Hematopoietic multipotent progenitor cell (in vitro differentiated cells): Measurements from ENCODE around the gene RFX7. TPM values are rescaled to one million over a fixed set of nuclear protein-coding genes. Genes with fewer than 3 reads are reported as not detected.
A peak's percentile ranks its signal among the peaks of the same experiment; 100 is the strongest.
"Not testable (repeated sequence)": the region's sequence is repeated elsewhere in the genome, so short reads cannot be mapped to it uniquely, and the experiment has no call there.

ENCODE experiments used
- DNase-seq, 3 donors: peaks; one replicate each; pipeline ENCODE4 v3.0.0-alpha.2; 2011 to 2015; ENCODE audit warnings: low read depth in 2 of 3, low spot score in 2 of 3
- total RNA-seq: library from RNA; depleted of rRNA; stranded (reverse); fragments of >200 nt; gene quantifications from one replicate; pipeline ENCODE4 v1.2.3, GENCODE V29; 2012

The RFX7 gene
- total RNA-seq, result 24.0 TPM

DNA sequence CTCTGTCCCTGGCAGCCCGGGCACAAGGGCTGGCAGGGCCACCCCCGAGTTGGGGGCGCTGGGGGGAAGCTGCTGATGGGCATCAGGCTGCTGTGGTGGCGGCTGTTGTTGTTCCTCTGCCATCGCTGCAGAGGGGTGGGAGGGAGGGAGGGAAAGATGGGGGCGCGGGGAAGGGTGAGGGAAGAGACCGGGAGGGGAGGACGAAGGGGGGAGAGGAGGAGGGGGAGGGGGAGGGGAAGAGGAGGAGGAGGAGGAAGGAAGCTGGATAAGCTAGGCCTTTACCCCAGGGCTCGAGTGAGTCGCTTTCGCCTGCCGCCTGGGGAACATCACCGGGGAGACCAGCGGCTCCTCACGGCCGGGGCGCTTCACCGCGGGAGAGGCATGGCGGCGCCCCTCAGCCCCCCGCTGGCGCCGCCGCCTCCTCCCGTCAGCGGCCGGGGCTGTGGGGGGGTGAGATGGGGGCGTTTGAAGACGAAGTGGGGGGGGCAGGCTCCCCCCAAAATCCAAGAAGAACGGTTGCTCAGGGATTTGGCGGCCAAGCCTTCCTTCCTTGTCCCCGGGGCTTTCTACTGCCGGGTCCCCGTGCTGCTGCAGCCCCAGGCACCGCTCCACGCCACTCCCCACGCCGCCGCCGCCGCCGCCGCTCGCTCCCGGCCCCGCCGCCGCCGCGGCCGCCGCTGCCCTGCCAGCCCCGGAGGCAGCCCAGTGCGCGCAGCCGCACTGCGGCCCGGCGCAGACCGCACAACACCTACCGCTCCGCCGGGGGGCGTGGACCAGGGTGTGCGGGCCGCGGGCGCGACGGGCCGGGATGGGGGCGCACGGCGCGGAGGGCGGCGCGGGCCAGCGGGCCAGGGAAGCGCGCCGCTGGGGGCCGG lies at the start of gene RFX7:
TSS of gene RFX7 (minus strand) at position 717 of the 875 bp plus-strand sequence. CDS start at position 123, 594 bp downstream.
- peak; percentile 55 to 86 (median 83) for DNase-seq

DNA sequence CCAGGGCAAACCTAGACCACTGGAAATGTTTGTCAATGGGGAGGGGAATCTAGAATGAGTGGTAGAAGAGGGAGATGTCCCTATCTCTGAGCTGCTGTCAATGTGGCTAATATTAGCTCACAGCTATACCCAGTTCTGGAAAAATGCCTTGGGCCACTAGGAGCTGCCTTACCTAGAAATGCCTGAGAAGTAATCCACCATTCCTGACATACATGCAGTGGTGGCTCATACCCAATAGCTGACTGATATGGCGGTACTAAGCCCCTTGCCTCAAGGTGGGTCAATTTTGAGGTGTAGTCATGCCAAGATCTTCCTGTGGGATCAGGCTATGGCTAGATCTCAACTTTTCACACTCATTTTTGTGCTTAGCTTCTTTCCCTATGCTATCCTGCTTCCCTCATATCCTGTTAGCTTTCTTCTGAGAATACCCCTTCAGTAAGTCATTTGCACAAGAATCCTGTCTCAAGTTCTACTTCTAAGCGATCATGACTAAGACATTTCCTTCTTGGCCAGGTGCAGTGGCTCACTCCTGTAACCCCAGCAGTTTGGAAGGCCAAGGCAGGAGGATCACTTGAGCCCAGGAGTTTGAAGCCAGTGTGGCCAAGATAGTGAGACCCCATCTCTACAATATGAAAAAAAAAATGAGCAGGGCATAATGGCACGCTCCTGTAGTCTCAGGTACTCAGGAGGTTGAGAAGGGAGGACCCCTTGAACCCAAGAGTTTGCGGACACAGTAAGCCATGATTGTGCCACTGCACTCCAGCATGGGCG lies 49.1 kb upstream of the RFX7 start:
- no peak for DNase-seq

DNA sequence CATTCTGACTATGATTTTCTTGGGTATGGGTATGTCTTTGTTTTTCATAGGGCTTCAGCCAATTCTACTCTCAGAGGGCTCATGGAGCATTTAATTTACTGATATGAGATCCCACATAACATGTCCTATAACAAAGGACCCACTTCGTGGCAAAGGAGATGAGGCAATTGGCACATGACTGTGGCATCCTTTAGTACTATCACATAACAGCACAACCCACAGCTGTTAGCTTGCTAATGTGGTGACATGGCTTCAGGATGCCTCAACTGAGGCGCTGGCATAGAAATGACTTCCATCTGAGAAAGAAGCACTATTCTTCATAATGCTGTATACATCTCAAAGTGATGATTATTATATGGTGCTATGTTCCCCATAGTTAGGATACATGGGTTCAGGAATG lies 48.1 kb upstream of the RFX7 start:
- no peak for DNase-seq

DNA sequence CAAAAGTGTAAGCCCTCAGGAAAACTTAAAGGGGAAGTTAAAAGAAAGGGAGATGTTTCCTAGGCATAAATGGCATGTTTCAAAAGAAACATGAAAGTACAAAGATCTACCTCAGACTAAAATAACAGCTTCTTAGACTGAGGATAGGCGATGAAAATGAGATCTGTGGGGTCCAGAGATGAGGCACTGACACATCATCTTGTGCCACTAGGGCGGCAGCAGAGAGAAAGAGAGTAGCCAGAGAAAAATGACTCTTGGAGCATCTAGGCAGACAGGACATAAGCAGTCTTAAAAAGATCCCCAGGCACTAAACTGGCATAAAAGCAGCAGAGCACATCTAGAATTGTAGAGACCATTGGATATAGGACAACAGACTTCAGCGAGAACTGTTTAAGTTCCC lies 42.5 kb upstream of the RFX7 start:
- no peak for DNase-seq

DNA sequence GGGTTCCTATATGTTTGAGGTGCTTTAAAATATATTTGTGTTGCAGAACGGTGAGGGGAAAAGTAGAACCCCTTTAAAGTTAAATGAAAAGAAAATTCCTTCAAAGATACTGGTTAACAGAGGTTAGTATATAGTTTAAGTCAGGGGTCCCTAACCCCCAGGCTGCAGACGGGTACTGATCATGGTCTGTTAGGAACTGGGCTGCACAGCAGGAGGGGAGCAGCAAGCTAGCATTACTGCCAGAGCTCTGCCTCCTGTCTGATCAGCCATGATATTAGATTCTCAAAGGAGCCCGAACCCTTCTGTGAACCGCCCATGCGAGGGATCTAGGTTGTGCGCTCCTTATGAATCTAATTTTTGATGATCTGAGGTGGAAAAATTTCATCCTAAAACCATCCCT lies 37.5 kb upstream of the RFX7 start:
- no peak for DNase-seq

DNA sequence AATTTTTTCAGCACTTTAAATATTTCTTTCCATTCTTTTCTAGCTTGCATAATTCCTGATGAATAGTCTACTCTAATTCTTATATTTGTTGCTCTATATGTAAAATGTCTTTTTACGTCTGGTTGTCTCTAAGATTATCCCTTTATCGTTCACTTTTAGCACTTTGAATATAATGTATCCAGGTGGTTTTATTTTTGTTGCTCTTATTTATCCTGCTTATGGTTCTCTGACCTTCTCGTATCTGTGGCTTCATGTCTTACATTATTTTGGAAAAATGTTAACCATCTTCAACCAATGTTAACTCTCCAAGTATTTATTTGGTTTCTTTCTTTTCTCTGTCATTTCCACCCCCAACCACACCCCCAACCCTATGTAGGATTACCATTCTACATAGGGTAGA lies 30.0 kb upstream of the RFX7 start:
- peak in 1 of 3 donors; percentile 9 for DNase-seq

DNA sequence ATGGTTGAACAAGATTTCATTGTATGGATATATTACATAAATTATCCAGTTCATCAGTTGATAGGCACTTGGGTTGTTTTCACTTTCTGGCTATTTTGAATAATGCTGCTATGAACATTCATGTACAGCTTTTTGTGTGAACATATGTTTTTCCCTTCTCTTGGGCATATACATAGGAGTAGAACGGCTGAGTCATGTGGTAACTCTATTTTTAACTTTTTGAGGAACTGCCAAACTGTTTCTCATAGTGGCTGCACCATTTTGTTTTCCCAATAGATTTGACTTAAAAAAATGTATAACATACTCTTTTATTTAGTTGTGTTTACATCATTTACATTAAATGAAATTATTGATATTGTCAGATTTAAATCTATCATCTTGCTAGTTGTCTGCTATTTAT lies 28.8 kb upstream of the RFX7 start:
- no peak for DNase-seq

DNA sequence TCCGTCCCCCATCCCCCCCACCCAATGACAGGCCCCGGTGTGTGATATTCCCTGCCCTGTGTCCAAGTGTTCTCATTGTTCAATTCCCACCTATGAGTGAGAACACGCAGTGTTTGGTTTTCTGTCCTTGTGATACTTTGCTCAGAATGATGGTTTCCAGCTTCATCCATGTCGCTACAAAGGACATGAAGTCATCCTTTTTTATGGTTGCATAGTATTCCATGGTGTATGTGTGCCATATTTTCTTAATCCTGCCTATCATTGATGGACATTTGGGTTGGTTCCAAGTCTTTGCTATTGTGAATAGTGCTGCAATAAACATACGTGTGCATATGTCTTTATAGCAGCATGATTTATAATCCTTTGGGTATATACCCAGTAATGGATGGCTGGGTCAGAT lies 22.8 kb upstream of the RFX7 start:
- DNase-seq, result not testable (repeated sequence)

DNA sequence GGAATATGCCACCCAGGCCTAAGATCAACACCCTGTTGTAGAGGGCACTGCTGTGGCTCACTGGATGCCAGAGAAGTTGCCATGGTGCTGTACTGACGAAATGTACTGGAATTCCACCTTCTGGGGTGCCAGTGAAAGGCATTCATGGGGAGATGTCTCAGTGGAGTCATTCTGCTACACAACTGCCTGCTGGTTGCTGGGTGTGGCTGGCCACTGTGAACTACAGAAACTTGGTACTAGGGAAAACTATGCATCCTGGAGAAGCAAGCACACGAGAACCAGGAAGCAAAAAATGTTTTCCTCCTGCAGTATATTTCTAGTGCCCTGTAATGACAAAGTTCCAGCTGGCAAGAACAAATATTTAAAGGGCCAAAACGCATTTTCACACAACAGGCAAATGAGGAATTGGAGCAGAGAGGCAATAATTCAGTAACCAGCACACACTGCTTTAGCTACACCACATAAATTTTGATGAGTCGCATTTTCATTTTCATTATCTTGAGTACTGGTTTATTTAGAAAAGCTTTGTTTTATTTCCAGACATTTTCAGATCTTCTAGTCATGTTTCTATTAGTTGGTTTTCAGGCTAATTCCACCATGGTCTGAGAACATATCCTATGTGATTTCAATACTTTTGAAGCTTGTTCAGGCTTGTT lies 18.3 kb upstream of the RFX7 start:
- no peak for DNase-seq

DNA sequence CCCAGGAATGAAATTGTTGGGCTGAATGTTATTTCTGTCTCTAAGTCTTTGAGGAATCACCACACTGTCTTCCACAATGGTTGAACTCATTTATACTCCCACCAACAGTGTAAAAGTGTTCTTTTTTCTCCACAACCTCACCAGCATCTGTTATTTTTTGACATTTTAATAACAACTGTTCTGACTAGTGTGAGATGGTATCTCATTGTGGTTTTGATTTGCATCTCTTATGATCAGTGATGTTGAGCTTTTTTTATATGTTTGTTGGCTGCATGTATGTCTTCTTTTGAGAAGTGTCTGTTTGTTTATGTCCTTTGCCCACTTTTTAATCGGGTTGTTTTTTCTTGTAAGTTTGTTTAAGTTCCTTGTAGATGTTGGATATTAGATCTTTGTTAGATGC lies 13.6 kb upstream of the RFX7 start:
- not testable (repeated sequence) for DNase-seq

DNA sequence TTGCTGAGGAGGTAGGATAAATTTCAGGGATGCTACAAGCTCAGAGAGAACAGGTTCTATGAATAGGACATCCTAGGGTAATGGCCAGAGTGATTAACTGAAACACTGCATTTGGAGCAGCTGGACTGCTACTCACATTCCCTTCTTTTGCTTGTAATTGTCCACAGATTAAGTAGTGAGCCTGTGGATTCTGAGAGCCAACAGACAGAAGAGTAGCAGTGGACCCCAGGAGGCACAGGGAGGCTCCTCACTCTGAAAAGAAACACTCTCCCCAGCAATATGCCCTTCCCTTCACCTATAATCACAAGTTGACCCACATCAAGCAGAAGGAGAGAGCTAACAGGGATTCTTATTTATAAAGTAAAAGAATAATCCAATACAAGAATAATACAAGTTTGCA lies 10.6 kb upstream of the RFX7 start:
- DNase-seq, result no peak

DNA sequence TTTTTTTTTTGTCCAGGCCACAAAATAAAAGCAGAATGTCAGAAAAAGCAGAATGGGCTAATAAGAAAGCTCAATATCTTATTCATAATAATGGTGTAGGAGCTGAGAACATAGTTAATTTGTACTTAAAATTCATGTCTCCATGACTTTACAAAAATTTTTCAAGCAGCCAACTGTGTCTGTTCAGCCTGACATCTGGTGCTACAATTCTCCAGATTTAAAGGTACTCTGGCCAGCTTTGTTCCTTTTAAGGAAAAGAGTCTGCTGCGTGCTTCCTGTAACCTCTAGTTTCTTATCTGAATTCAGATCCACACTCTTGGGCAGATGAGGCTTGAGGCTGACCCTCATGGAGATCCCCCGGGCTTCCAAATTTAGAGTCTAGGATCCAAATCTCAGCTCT lies 8.7 kb upstream of the RFX7 start:
- DNase-seq, result no peak

DNA sequence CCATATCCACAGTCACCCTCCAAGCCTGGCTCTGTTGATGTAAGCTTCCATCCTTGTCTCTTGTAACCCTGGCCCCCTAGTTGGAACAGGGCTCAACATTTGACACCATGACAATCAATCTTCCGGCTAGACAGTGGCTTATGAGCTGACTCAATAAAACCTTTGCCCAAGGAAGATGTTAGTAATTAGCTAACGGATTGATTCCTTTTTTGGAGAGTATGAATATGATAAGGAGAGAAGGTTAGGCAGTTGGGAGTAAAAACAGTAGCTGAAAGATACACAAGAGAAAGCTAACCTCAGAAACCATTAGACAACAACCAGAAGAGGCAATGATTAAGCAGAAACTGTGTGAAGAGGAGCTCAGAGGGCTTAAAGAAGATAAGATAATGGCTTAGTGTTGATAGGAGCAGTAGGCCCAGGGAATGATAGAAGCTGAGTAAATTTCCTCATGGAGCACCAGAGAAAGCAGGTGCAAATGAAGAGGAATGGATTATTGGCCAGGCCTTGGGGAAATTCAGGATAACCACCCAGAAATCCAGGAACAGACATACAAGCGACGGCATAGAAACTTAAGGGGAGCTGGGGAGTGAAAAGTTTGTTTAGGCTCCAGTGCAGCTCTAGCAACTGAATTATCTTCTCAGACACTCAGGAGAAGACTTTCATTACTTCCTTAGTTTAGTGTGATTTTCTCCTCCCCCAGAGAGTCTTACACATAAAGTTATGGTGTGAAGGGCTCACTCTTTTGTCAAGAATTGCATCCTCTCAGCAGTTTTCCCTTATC lies 7.8 kb upstream of the RFX7 start:
- no peak for DNase-seq

DNA sequence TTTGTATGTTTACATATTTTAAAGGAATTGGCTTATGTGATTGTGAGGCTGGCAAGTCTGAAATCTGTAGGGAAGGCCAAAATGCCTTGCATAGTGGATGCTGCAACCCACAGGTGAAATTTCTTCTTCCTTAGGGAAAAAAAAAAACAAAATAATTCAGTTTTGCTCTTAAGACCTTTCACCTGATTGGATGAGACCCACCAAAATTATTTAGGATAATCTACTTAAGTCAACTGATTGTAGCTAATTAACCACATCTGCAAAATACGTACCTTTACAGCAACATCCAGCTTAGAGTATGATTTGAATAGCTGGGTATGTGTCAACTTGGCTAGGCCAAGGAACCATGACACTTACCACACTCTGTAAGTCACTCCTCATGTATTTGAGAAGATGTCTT lies 6.9 kb upstream of the RFX7 start:
- no peak for DNase-seq

DNA sequence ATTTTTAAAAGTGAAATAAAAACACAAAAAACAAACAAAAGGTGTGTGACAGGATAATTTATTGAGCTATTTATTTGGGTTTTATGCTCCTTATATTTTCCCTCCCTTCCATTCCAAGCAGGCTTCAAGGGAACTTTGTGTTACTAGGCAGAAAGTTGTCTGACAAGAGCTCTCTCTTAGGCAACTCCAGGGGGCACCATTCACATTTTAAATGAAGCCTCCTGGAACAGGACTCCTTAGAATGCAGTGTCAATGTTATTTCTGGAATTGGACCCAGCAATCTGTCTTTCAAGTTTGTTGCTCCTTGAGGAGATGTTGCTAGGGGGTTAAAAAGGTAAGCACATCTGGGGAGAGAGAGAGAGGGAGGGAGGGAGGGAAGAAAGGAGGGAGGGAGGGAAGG lies 5.4 kb upstream of the RFX7 start:
- peak in 1 of 3 donors; percentile 51 for DNase-seq

DNA sequence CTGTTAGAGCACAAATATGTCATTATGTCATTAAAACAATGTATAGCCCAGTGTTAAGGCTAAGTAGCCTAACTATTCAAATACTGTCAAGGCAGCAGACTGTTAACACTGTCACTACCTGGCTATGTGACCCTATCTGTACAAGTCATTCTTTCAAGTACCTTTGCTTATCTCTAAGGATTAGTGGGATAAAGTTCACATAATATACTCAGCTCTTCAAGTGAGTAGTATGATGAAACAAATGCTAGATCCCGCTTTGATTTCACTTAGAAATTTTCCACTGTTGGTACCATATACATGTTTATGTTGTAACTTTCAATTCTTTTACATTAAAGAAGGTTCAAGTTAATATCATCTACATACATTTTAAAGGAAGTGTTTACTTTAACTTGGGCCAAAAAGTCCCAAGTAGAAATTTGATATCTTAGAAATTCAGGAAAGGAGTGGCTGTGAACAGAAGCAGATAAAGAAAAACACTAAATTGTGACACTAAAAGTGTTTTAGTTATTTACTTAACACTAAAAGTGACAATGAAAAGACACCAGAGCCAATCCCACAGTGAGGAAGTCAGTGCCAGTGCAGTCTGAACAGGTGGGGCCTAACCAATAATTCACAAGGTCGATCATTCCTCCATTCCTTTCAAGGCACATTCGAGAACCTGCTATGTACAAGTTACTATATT lies 4.8 kb upstream of the RFX7 start:
- DNase-seq, result no peak

DNA sequence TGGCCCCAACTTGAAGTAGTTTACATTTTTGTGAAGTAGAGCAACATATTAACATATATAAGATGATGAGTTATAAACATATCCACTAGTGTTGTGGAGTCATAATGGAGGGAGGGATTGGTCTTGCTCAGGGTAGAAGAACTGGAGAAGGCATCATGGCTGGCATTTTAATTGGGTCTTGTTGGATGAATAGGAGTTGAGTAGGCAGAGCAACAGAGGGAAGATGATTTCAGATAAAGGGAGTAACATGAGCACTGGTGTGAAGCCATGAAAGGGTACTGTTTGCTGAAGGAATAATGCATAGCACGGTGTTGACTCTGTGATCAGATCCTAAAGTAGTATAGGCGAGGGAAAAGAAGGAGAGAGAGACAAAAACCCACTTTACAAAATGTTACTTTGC lies 3.6 kb upstream of the RFX7 start:
- no peak for DNase-seq

DNA sequence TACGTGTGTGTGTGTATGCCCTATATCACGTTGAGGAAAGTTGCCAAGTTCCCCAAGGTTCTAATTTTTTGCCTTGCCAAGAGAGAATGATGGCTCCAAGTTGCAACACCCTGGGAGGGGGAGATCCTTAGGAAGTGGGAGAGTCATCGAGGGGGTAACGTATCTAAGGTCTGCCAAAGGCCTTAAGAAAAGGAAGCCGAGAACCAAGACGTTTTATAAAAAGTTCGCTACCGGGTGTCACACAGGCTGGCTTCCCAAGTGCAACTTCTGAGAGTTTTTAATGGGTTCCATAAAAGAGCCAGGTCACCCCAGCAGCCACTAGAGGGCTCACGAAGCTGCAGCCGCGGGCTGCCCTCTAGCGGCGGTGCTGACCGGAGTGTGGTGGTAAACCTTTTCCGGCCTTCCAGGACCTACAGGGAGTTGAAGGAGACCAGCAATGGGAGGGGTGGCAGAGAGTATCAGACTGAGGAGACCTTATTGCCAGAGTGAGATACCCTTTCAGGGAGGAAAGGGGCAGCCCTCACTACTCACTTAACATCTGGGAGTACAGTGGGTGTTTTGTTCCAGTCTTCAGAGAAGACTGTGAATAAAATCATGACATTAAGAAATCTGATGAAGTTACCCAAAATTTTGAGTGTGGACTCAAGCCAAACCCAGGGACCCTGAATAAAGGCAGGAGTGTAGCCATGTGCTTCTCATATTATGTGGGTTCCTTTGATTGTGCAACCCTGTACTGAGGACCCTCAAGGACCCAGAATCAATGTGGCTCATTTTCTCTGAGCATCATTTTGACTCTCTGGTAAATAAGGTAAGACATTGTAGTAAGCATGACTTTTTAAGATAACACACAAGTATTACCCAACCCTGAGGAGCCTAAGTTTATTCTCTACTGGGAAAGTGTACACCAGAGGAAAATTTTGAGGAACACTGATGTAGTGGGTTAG lies 2.5 kb upstream of the RFX7 start:
- peak; percentile 57 to 93 (median 88) for DNase-seq
